Prostate gland (tissue), 2 donors: ENCODE data around the gene ZAP70.

Experiments
- POLR2A ChIP-seq: fragments of 450-650 bp; IDR thresholded peaks from one replicate; pipeline ENCODE4 v1.6.1; 2016; ENCODE audit warnings: antibody characterized with exemption, mild to moderate bottlenecking
- POLR2AphosphoS5 ChIP-seq: sonication (generic); formaldehyde crosslinking; IDR thresholded peaks from one replicate; pipeline ENCODE4 v1.6.1; 2017; ENCODE audit warnings: antibody characterized with exemption
- TF ChIP-seq, protein P1 (sequence below), 4 experiments: fragments of 200-600 bp in 2 of 4; fragments of 450-650 bp in 2 of 4; sonication (generic) in 2 of 4; IDR thresholded peaks; 1 replicate in 3 of 4; 2 replicates in 1 of 4; pipeline ENCODE4 v1.5.1; 2016 to 2019; ENCODE audit warnings: antibody characterized with exemption in 4 of 4, mild to moderate bottlenecking in 2 of 4, moderate library complexity in 2 of 4

DNA sequence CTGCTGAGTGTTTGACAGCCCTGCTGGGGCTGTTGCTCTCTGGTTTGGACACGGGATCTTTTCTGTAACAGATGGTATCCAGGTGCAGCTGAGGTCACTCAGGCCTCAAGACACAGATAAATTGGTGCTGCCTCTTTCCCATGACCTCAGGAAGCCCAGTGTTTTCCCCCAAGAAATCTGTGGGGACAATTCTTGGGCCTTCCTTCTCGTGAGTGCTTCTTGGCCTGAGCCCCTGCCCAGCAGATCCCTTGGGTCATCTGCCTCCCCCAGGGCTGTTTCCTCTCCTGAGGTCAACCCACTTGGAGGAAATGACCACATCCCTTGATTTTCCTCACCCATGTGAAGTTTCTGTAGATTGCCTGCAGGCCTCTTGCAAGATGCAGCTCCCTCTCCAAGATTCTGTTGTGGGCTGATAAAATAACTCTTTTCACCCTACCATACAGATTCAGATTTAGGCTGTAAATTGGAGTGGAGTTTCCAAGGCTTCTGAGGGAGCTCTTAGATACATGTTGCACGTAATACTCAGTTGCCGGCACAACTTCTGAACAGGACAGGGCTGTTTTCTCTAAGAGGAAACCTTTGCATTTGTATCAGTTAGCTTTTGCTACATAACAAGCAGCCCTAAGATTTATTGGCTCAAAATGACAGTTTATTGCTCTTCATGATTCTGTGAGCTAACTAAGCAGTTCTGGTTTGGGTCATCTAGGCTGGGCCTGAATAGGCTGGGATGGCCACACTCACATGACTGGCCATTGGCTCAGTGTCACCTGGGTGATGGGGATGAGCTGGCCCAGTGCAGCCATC is 13.1 kb downstream of the ZAP70 start:
- TF ChIP-seq, protein P1, sequence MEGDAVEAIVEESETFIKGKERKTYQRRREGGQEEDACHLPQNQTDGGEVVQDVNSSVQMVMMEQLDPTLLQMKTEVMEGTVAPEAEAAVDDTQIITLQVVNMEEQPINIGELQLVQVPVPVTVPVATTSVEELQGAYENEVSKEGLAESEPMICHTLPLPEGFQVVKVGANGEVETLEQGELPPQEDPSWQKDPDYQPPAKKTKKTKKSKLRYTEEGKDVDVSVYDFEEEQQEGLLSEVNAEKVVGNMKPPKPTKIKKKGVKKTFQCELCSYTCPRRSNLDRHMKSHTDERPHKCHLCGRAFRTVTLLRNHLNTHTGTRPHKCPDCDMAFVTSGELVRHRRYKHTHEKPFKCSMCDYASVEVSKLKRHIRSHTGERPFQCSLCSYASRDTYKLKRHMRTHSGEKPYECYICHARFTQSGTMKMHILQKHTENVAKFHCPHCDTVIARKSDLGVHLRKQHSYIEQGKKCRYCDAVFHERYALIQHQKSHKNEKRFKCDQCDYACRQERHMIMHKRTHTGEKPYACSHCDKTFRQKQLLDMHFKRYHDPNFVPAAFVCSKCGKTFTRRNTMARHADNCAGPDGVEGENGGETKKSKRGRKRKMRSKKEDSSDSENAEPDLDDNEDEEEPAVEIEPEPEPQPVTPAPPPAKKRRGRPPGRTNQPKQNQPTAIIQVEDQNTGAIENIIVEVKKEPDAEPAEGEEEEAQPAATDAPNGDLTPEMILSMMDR (IDR thresholded peaks at IDR 0.05): no peak
- TF ChIP-seq POLR2A (no peak), POLR2AphosphoS5 (no peak)
